WERI-Rb-1 (cell line): ENCODE data around the gene EVI5.
"Not testable (repeated sequence)": the region's sequence is repeated elsewhere in the genome, so short reads cannot be mapped to it uniquely, and the experiment has no call there.

Experiments used
- DNase-seq: peaks from one replicate; pipeline ENCODE4 v3.0.0-alpha.2; 2020
- H3K27ac ChIP-seq: fragments of 250-450 bp; sonication (Bioruptor Pico); 2 replicates; pipeline ENCODE4 v1.5.1; 2020; ENCODE audit warnings: mild to moderate bottlenecking, moderate library complexity
- H3K27me3 ChIP-seq: fragments of 250-450 bp; sonication (Bioruptor Pico); 2 replicates; pipeline ENCODE4 v1.5.1; 2021; ENCODE audit warnings: mild to moderate bottlenecking, low read depth, moderate library complexity; ENCODE audit not compliant: insufficient read depth, severe bottlenecking
- H3K36me3 ChIP-seq: fragments of 250-450 bp; sonication (Bioruptor Pico); 2 replicates; pipeline ENCODE4 v1.5.1; 2020; ENCODE audit warnings: mild to moderate bottlenecking, moderate library complexity
- H3K4me3 ChIP-seq: 2 replicates; pipeline ENCODE4 v1.5.1; 2011; ENCODE audit warnings: low read depth, mild to moderate bottlenecking, control low read depth, low read length
- H3K9me3 ChIP-seq: fragments of 250-450 bp; sonication (Bioruptor Pico); 2 replicates; pipeline ENCODE4 v1.5.1; 2021; ENCODE audit warnings: mild to moderate bottlenecking, moderate library complexity; ENCODE audit not compliant: severe bottlenecking
- CTCF ChIP-seq: IDR thresholded peaks from 2 replicates; pipeline ENCODE4 v1.5.1; 2011; ENCODE audit warnings: low read depth, mild to moderate bottlenecking, control low read depth, inconsistent platforms, low read length

Gene EVI5

GRCh38 chr1:92743221-92743620, 41.7 kb downstream of the EVI5 start:
- Histone ChIP-seq H3K36me3 (no peaks in the 10 kb centered on the region; the same call in 1 of the 2 replicates), H3K27me3 (no peaks in the 10 kb centered on the region), H3K4me3 (no peak overlapping the region), H3K9me3 (no peaks in the 10 kb centered on the region), H3K27ac (no peak overlapping the region)
- no peak for TF ChIP-seq CTCF
- no peak for DNase-seq

GRCh38 chr1:92739669-92740524, 45.0 kb downstream of the EVI5 start:
- Histone ChIP-seq H3K36me3 (peaks cover 4% of the 10 kb centered on the region; the same call in 1 of the 2 replicates), H3K27me3 (no peaks in the 10 kb centered on the region), H3K4me3 (no peak overlapping the region), H3K27ac (no peak overlapping the region), H3K9me3 (no peaks in the 10 kb centered on the region)
- DNase-seq, result no peak
- no peak for TF ChIP-seq CTCF

- H3K27me3 ChIP-seq, result no peaks in the 10 kb centered on the region
- H3K4me3 ChIP-seq, result no peak overlapping the region
- TF ChIP-seq CTCF, result peak; percentile 41
- peak; percentile 12 for DNase-seq
- H3K36me3 ChIP-seq, result peaks cover 4% of the 10 kb centered on the region; the same call in 1 of the 2 replicates
- no peaks in the 10 kb centered on the region for H3K9me3 ChIP-seq
- no peak overlapping the region for H3K27ac ChIP-seq
Observed at GRCh38 chr1:92736395-92736794, 48.5 kb downstream of the EVI5 start.

GRCh38 chr1:92730476-92730875, 54.4 kb downstream of the EVI5 start:
- peaks cover 4% of the 10 kb centered on the region; the same call in 1 of the 2 replicates for H3K36me3 ChIP-seq
- DNase-seq, result no peak
- no peak overlapping the region for H3K4me3 ChIP-seq
- no peaks in the 10 kb centered on the region for H3K27me3 ChIP-seq
- no peak for TF ChIP-seq CTCF
- no peaks in the 10 kb centered on the region for H3K9me3 ChIP-seq
- no peak overlapping the region for H3K27ac ChIP-seq

- Histone ChIP-seq H3K36me3 (no peaks in the 10 kb centered on the region), H3K27ac (no peak overlapping the region), H3K4me3 (no peak overlapping the region), H3K27me3 (no peaks in the 10 kb centered on the region), H3K9me3 (no peaks in the 10 kb centered on the region)
- no peak for TF ChIP-seq CTCF
- DNase-seq, result no peak
Observed at GRCh38 chr1:92728697-92729096, 56.2 kb downstream of the EVI5 start.

- not testable (repeated sequence) for H3K4me3 ChIP-seq, H3K36me3 ChIP-seq, H3K27me3 ChIP-seq, H3K27ac ChIP-seq, DNase-seq, H3K9me3 ChIP-seq
Observed at GRCh38 chr1:92723713-92724112, 61.2 kb downstream of the EVI5 start.
